ENCODE measurements around the gene KBTBD13.
"Not testable (repeated sequence)": the region's sequence is repeated elsewhere in the genome, so short reads cannot be mapped to it uniquely, and the experiment has no call there.

KBTBD13 gene

GRCh38 chr15:65089206-65089824 lies 12.8 kb downstream of the KBTBD13 start:
- TF ChIP-seq, protein P1, sequence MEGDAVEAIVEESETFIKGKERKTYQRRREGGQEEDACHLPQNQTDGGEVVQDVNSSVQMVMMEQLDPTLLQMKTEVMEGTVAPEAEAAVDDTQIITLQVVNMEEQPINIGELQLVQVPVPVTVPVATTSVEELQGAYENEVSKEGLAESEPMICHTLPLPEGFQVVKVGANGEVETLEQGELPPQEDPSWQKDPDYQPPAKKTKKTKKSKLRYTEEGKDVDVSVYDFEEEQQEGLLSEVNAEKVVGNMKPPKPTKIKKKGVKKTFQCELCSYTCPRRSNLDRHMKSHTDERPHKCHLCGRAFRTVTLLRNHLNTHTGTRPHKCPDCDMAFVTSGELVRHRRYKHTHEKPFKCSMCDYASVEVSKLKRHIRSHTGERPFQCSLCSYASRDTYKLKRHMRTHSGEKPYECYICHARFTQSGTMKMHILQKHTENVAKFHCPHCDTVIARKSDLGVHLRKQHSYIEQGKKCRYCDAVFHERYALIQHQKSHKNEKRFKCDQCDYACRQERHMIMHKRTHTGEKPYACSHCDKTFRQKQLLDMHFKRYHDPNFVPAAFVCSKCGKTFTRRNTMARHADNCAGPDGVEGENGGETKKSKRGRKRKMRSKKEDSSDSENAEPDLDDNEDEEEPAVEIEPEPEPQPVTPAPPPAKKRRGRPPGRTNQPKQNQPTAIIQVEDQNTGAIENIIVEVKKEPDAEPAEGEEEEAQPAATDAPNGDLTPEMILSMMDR (IDR thresholded peaks at IDR 0.05): no peak
- TF ChIP-seq ZFX (IDR thresholded peaks at IDR 0.05; ENCODE audit: borderline replicate concordance): no peak

GRCh38 chr15:65091946-65092770 lies 15.6 kb downstream of the KBTBD13 start:
- TF ChIP-seq, protein P1 (IDR thresholded peaks at IDR 0.05): no peak
- TF ChIP-seq ZFX (IDR thresholded peaks at IDR 0.05; ENCODE audit: borderline replicate concordance): no peak
- no peak overlapping the region for H3K27ac ChIP-seq

More at GRCh38 chr15:65089206-65089824, 12.8 kb downstream of the KBTBD13 start:
- H3K27ac ChIP-seq: no peak overlapping the region

GRCh38 chr15:65092911-65093792 lies 16.6 kb downstream of the KBTBD13 start:
- no peak for TF ChIP-seq ZFX (IDR thresholded peaks at IDR 0.05; ENCODE audit: borderline replicate concordance)
- TF ChIP-seq, protein P1 (IDR thresholded peaks at IDR 0.05): no peak
- no peak overlapping the region for H3K27ac ChIP-seq

DNA sequence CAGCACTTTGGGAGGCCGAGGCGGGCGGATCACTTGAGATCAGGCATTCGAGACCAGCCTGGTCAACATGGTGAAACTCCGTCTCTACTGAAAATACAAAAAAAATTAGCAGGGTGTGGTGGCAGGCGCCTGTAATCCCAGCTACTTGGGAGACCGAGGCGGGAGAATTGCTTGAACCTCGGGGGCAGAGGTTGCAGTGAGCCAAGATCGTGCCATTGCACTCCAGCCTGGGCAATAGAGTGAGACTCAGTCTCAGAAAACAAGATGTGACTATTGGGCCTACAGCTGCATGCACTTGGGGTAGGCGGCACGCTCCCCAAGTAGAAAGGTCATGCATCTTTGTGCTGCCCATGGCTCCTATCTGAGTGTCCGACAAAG lies 17.2 kb downstream of the KBTBD13 start:
- not testable (repeated sequence) for H3K27ac ChIP-seq

DNA sequence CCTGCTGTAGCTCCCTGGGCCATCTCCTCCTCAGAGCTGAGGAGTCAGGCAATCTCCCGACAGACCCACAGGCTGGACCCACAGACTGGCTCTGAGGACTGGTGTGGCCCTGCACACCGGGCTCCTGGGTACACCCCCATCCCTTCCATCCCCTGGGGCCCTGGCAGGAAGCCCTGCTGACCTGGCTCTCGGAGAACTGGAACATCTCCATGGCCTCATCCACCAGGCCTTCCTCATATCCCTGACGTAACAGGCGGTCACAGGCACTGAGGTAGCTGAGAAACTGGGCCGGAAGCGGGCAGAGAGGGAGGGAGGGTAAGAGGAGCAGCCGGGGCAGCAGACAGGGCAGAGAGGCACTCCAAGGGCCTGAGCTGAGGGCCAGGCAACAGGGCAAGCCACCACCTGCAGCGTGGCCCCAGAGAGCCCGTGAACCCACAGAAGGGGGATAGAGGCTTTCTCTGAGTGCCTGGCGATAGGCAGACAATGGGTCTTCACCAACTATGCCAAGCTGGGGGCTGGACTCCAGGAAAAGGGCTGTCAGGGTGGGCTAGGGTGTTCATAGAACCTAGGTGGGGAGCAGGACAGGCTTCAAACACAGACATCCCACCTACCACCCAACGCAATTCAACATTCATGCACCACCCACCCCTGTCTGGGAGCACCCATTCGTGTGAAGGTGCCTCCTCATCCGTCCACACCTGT lies 17.9 kb downstream of the KBTBD13 start:
- no peak for TF ChIP-seq ZFX (IDR thresholded peaks at IDR 0.05; ENCODE audit: borderline replicate concordance)
- TF ChIP-seq, protein P1 (IDR thresholded peaks at IDR 0.05): no peak
- H3K27ac ChIP-seq: no peak overlapping the region

DNA sequence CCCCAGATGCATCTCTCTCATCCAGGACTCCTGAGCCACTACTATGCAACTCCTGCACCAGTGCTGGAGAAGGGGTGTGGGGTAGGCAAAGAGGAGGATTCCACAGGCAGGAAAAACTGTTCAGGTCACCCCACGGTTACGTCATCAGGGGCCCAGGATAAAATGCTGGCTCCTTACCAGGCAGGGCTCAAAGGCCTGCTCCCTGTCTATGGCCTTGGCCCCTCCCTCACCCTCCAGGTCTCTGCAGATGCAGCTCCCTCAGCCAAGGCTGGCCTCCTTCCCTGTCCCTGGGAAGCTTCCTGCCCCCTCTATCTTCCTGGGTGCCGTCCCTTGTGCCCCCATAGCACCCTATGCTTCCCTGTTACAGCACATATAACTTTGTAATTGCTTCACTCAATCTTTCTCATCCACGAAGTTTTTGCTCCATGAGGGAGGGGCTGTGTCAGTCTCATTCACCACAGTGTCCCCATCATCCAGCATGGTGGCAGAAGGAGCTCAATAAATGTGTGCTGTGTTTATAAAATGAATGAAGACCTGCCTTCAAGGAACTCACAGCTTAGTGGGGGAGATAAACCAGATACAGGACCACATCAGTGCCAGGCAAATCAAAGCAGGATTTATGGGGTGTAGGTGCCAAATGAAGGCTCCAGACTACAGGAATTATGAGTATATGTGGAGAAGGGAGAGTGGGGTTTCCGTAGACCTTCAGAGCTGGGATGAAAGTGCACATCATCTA lies 18.6 kb downstream of the KBTBD13 start:
- H3K27ac ChIP-seq: no peak overlapping the region
- TF ChIP-seq, protein P1 (IDR thresholded peaks at IDR 0.05): no peak
- TF ChIP-seq ZFX (IDR thresholded peaks at IDR 0.05; ENCODE audit: borderline replicate concordance): no peak

Data from 22Rv1 (cell line).